GM18867 (cell line): Measurements from ENCODE around the gene LCMT1.
"Not testable (repeated sequence)": the region's sequence is repeated elsewhere in the genome, so short reads cannot be mapped to it uniquely, and the experiment has no call there.

ENCODE experiments used
- ATAC-seq: cut with Tn5 transposase; IDR thresholded peaks from one replicate; pipeline ENCODE4 v1.9.1; 2021; ENCODE audit warnings: mild to moderate bottlenecking, moderate library complexity; ENCODE audit not compliant: unreplicated experiment

LCMT1 gene

DNA sequence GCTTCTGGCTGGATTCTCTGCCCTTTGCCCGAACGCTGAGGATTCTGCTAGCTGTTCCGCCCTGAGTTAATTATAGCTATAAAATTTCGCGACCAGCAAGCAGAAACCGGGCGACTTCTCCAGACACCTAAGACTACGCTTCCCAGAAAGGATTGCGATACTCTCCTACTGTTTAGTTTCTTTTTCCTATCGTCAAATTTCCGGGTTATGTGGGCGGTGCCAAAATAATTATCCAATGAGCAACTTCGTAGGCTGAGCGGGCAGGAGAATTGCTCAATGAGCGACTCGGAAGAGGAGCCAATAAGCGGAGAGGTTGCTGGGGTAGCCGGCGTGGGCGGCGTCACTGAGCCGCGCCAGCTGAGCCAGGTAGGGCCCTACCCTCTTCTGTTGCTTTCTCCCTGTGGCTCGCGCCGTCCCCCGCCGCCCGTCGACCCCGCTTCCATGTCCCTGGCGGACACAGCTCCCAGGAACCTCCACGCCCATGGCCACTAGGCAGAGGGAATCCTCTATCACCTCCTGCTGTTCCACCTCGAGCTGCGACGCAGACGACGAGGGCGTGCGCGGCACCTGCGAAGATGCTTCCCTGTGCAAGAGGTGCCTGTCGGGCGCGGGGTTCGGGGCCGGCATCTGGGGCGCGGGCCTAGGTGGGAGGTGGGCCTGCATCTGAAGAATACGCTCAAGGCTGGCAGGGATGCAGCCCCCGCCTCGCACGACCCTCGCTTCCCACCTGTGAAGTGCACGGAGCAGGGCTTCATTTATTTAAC is at the start of gene LCMT1:
TSS of gene LCMT1 (plus strand) at position 340 of the 764 bp plus-strand sequence. CDS start at position 482, 142 bp downstream.
- ATAC-seq, result peak; percentile 92

- no peak for ATAC-seq
Measured at GRCh38 chr16:25063102-25063501, 48.4 kb upstream of the LCMT1 start.

- ATAC-seq, result no peak
Measured at GRCh38 chr16:25063865-25064264, 47.7 kb upstream of the LCMT1 start.

GRCh38 chr16:25064281-25064680 is 47.3 kb upstream of the LCMT1 start:
- not testable (repeated sequence) for ATAC-seq

DNA sequence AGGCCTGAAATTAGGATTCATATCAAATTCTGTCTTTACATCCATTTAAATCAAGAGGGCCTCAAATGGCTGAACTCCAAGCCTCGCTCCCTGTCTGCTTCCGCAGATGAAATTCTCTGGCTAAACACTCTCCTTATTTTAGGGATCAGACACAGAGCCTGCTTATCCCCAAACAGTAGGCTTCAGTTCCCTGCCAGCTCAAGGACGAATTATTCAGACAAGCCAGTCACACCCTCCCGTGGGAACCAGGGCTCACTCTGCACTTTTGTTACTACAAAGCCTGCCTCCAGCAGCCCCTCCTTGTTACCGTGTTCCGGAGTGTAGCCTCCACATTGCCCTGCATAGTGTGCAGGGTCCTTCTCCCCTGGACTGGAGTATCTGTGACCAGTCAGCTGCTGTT is 46.6 kb upstream of the LCMT1 start:
- no peak for ATAC-seq

- ATAC-seq, result no peak
Measured at GRCh38 chr16:25065899-25066298, 45.6 kb upstream of the LCMT1 start.

- no peak for ATAC-seq
Measured at GRCh38 chr16:25066426-25066746, 45.2 kb upstream of the LCMT1 start.

DNA sequence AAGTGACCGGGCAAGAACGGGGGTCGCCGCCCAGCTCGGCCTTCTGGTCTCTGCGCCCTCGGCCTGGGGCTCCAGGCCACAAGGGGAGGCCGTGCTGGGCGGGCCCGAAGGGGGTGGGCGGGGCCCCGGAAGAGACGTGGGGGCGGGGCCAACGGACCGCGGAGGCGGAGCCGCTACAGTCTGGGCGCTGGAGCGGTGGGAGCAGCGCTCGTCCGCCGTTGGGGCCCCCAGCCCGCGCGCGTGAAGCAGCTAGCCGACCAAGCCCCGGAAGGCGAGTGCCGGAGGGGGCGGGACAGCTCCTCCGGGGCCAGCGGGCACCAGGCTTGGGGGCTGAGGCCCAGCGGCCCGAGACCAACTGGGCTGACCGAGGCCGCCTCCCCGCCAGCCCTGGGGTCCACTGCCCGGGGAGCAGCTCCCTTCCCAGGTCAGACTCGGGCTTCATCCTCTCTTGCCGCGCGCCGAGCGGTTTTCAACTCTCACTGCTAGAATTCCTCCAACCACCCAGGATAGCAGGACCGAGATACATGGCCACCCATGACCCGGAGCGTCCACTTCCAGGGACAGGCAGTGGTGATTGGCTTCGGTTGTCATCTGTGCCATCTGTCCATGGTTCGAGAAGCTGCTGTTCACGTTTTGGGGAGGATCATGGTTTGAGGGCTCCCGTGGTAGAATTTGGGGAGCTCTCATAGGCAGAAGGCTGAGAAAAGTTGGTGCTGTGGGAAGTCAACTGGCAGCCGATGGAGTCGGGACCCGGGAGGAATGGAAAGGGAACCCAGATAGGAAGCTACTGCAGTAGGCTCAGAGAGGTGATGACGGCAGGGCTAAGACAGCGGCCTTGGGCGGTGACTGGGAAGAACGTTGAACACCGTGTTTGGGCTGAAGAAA is 44.6 kb upstream of the LCMT1 start:
- peak; percentile 89 for ATAC-seq

DNA sequence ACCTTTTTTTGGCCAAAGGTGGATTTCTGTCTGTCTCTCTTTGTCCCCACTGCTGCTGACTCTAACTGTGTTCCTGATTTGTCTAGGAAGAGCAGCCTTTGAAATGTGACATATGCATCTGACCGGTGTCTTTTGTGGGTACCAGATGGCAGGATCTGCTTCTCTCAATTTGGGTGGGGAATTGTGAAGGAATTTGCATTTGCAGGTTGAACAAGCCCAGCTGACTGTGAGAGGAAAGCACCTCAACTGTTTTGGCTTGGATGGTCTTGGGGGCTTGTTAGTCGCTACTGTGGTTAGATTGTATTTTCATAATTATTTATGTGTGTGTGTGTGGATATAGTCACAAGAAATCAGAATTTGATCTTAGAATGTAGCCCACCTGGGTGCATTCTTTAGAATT is 37.7 kb upstream of the LCMT1 start:
- ATAC-seq, result no peak

- no peak for ATAC-seq
Measured at GRCh38 chr16:25078386-25078978, 33.1 kb upstream of the LCMT1 start.

DNA sequence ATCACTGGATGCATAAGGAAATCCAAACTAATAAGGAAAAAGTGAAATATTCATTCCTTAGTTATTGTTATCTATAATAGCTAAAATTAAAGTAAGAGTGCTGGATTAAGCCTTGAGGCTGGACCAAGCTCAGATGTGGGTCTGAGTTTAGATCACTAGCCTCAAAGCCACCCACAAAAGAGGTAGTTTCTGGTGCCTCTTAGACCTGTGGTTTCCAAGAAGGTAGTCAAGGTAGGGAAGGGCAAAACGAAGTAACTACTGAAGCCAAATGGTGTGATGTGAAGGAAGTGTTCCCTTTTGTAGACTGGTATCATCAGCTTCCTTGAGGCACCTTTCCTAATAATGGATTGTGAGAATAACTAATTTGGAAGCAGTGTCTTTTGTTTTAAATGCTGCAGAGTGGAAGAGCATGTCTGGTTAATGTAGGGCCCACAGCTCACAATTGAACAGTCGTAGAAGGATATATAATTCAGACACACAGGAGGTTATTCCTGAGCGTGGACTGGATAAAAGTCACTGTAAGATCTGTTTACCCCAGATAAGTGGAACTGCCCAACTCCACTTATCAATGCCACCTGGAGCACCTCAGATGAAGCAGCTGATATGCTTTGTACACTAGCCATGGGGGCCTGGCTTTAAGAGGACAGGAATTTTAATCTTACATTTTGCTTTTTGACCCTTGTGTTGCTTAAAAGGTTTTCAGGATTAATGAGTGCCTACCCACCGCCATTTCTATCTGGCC is 31.7 kb upstream of the LCMT1 start:
- ATAC-seq, result no peak

DNA sequence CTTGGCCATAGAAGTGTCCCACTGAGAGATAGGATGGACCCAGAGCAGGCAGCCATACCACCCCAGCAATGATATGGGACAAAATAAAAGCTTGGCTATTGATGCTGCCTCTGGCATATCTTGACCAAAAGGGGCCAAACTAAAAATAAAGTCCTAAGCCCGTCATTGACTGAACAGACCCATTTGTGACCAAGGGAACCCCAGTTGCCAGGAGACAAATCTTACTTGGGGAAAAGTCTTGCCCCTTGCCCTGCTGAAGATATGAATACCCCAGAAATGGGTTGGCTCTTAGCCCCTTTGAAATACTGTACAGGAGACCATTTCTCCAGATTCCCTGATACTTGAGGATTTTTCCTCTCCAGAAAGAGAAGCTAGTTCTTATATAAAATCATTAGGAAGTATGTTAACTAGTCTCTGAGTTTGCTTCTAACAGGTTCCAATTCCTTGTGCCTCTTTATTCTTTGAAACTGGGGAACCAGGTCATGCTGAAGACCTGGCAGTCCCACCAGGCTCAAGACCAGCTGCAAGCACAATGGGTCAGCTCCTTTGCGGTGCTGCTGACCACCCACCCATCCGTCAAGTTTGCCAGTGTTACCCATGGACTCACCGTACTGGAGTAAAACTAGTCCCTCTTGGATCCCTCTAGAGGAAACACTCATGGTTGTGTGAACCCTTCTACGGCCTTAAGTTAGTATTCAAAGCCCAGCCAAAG is 31.0 kb upstream of the LCMT1 start:
- ATAC-seq, result no peak

DNA sequence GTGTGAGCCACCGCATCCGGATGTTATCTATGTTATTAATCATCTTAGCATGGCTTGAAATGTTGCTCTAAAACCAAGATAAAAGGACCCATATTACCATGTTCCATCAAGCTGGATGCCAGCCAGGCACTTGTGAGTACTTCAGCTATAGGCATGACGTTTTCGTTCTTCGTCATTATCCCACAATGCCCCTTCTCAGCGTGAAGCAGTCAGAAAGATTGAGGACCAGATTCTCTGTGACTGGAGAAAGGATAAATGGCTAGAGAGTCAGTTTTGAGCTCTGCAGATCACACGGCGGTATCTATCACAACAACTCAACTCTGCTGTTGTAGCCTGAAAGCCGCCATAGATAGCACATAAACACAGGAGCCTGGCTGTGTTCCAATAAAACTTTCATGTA is 29.8 kb upstream of the LCMT1 start:
- no peak for ATAC-seq

DNA sequence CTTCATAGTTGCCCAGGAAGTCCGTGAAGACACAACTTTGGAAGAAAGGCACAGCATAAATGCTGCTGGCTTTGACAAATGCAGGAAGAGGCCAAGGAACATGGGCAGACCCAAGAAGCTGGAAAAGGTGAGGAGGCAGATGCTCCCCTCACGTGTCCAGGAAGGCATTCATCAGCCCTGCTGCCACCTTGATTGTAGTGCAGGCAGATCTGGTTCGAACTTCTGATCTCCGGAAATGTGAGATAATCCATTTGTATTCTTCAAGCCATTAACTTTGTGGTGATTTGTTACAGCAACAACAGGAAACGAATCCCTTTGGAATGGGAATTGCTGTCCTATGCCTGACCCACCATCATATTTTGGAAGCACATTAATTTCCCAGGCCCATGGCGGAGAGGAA is 28.5 kb upstream of the LCMT1 start:
- ATAC-seq, result no peak

- ATAC-seq, result no peak
Measured at GRCh38 chr16:25083701-25084100, 27.8 kb upstream of the LCMT1 start.

DNA sequence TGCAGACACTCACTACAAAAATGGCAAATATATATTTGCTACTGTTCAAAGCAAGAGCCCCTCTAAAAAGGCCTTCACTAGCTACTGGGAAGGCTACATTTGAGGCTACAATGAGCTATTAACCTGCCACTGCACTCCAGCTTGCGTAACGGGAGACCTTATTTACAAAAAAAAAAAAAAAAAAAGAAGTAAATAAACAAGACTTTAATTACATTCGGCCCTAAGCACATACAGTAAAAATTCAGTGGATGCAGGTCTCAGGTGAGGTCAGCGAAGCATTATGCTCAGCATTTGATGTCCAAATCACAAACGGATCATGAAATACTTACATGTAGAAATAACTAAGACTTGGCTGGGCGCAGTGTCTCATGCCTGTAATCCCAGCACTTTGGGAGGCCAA is 26.7 kb upstream of the LCMT1 start:
- ATAC-seq, result no peak

DNA sequence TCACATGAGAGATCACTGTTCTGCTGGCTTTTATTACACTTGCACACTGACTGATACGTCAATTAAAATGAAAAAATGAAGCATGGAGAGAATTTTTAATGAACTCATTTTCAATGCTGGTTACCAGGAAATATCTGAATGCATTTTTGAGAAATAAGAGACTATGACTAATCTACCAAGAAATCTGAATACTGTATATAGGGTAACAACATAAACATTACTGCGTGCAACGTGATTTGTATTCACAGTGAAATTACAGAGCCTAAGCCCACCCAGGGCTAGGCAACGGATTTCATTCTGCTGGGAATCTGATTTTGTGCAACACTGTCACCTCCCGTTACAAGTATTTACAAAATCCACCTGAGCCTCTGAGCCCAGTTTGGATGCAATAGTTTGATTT is 23.8 kb upstream of the LCMT1 start:
- no peak for ATAC-seq

GRCh38 chr16:25089351-25089750 is 22.2 kb upstream of the LCMT1 start:
- ATAC-seq, result no peak

GRCh38 chr16:25092441-25092840 is 19.1 kb upstream of the LCMT1 start:
- ATAC-seq, result no peak

GRCh38 chr16:25093208-25094061 is 18.1 kb upstream of the LCMT1 start:
- ATAC-seq, result peak; percentile 64
